HG02588 (cell line): Measurements from ENCODE around the gene DSN1.
A peak's percentile ranks its signal among the peaks of the same experiment; 100 is the strongest.
"Not testable (repeated sequence)": the region's sequence is repeated elsewhere in the genome, so short reads cannot be mapped to it uniquely, and the experiment has no call there.

ENCODE experiments used
- ATAC-seq: cut with Tn5 transposase; IDR thresholded peaks from one replicate; pipeline ENCODE4 v1.9.1; 2021; ENCODE audit warnings: mild to moderate bottlenecking, moderate library complexity; ENCODE audit not compliant: unreplicated experiment

The DSN1 gene

GRCh38 chr20:36773597-36774390 is at the start of gene DSN1:
Gene DSN1 (minus strand): TSS chr20:36773763. CDS start chr20:36771458, 2,305 bp downstream.
- peak; percentile 79 for ATAC-seq

- no peak for ATAC-seq
These were observed 49.6 kb upstream of the DSN1 start for GRCh38 chr20:36823121-36823520.

- ATAC-seq = no peak
These were observed 48.4 kb upstream of the DSN1 start for GRCh38 chr20:36821964-36822437.

- no peak for ATAC-seq
These were observed 47.4 kb upstream of the DSN1 start for GRCh38 chr20:36820928-36821327.

- ATAC-seq = no peak
These were observed 46.5 kb upstream of the DSN1 start for GRCh38 chr20:36820073-36820472.

- no peak for ATAC-seq
These were observed 46.1 kb upstream of the DSN1 start for GRCh38 chr20:36819659-36820058.

GRCh38 chr20:36818861-36819260 is 45.3 kb upstream of the DSN1 start:
- ATAC-seq = no peak

GRCh38 chr20:36818185-36818584 is 44.6 kb upstream of the DSN1 start:
- ATAC-seq = no peak

GRCh38 chr20:36817496-36817895 is 43.9 kb upstream of the DSN1 start:
- no peak for ATAC-seq

GRCh38 chr20:36815454-36816091 is 42.0 kb upstream of the DSN1 start:
- ATAC-seq = no peak

- ATAC-seq = no peak
These were observed 39.3 kb upstream of the DSN1 start for GRCh38 chr20:36812594-36813463.

GRCh38 chr20:36808317-36809257 is 35.0 kb upstream of the DSN1 start:
- no peak for ATAC-seq

GRCh38 chr20:36806049-36806448 is 32.5 kb upstream of the DSN1 start:
- ATAC-seq = no peak

- ATAC-seq = no peak
These were observed 31.8 kb upstream of the DSN1 start for GRCh38 chr20:36805396-36805795.

- no peak for ATAC-seq
These were observed 30.9 kb upstream of the DSN1 start for GRCh38 chr20:36804425-36804824.

GRCh38 chr20:36802326-36803222 is 29.0 kb upstream of the DSN1 start:
- ATAC-seq = no peak

GRCh38 chr20:36800410-36800809 is 26.8 kb upstream of the DSN1 start:
- ATAC-seq = no peak

- ATAC-seq = not testable (repeated sequence)
These were observed 25.8 kb upstream of the DSN1 start for GRCh38 chr20:36799313-36799712.

- ATAC-seq = no peak
These were observed 23.3 kb upstream of the DSN1 start for GRCh38 chr20:36796875-36797274.
